Fibroblast of lung (primary cell): ENCODE data around the gene LGR6. TPM values are rescaled to one million over a fixed set of nuclear protein-coding genes. Genes with fewer than 3 reads are reported as not detected.

Source experiments
- DNase-seq, 2 donors: peaks; one replicate each; pipeline versions ENCODE4 v3.0.0 to v3.0.0-alpha.2; 2010; ENCODE audit warnings: low read depth in 2 of 2
- H2AFZ ChIP-seq: 2 replicates; pipeline ENCODE4 v1.5.1; 2012; ENCODE audit warnings: low read length, control low read depth, inconsistent platforms
- H3K27ac ChIP-seq: 2 replicates; pipeline ENCODE4 v1.5.1; 2011; ENCODE audit warnings: low read length, control low read depth; ENCODE audit not compliant: insufficient read depth
- H3K27me3 ChIP-seq: 2 replicates; pipeline ENCODE4 v1.5.1; 2011; ENCODE audit warnings: mild to moderate bottlenecking, low read length; ENCODE audit not compliant: control insufficient read depth, insufficient read depth
- H3K36me3 ChIP-seq: 2 replicates; pipeline ENCODE4 v1.5.1; 2011; ENCODE audit warnings: low read length; ENCODE audit not compliant: control insufficient read depth, insufficient read depth
- H3K4me1 ChIP-seq: 2 replicates; pipeline ENCODE4 v1.5.1; 2011; ENCODE audit warnings: low read length; ENCODE audit not compliant: control insufficient read depth, insufficient read depth; ENCODE audit errors: extremely low read depth
- H3K4me2 ChIP-seq: 2 replicates; pipeline ENCODE4 v1.5.1; 2011; ENCODE audit warnings: low read length, control low read depth; ENCODE audit not compliant: insufficient read depth; ENCODE audit errors: extremely low read depth
- H3K4me3 ChIP-seq, 4 experiments: fragments of 200-600 bp in 1 of 4; sonication (generic) in 1 of 4; replicated peaks in 1 of 4; 2 replicates each; pipeline ENCODE4 v1.5.1; 2011 to 2016; ENCODE audit warnings: low read length in 4 of 4, low read depth in 3 of 4, mild to moderate bottlenecking in 3 of 4, control low read depth in 2 of 4, inconsistent platforms in 1 of 4, mixed read lengths in 1 of 4; ENCODE audit not compliant: insufficient read depth in 1 of 4; ENCODE audit errors: control extremely low read depth in 1 of 4
- H3K79me2 ChIP-seq: 2 replicates; pipeline ENCODE4 v1.5.1; 2012; ENCODE audit warnings: mild to moderate bottlenecking, low read length, inconsistent platforms; ENCODE audit not compliant: control insufficient read depth, insufficient read depth
- H3K9ac ChIP-seq: 2 replicates; pipeline ENCODE4 v1.5.1; 2011; ENCODE audit warnings: mild to moderate bottlenecking, low read length, control low read depth; ENCODE audit not compliant: insufficient read depth
- H3K9me3 ChIP-seq: 2 replicates; pipeline ENCODE4 v1.5.1; 2012; ENCODE audit warnings: low read depth, low read length; ENCODE audit not compliant: control insufficient read depth, insufficient read depth
- H4K20me1 ChIP-seq: 2 replicates; pipeline ENCODE4 v1.5.1; 2011; ENCODE audit warnings: low read length; ENCODE audit not compliant: control insufficient read depth, insufficient read depth; ENCODE audit errors: extremely low read depth
- CTCF ChIP-seq, 2 donors: IDR thresholded peaks in 1 of 2; conservative IDR thresholded peaks in 1 of 2; 1 replicate in 1 of 2; 2 replicates in 1 of 2; pipeline ENCODE4 v1.5.1; 2011 to 2012; ENCODE audit warnings: low read length in 2 of 2, control low read depth in 1 of 2, inconsistent platforms in 1 of 2, low read depth in 1 of 2, mild to moderate bottlenecking in 1 of 2
- EZH2 ChIP-seq: IDR thresholded peaks from 2 replicates; pipeline ENCODE4 v1.5.1; 2012; ENCODE audit warnings: low read length, control low read depth, mild to moderate bottlenecking; ENCODE audit errors: missing control alignments
- polyA plus RNA-seq, 2 donors: library from polyadenylated mRNA; depleted of rRNA in 1 of 2; stranded (reverse) in 1 of 2; unstranded in 1 of 2; fragments of >200 nt; gene quantifications; 2 replicates each; pipeline ENCODE4 v1.2.1, GENCODE V29; 2011 to 2012; ENCODE audit warnings: missing spikeins in 1 of 2
- total RNA-seq: library from RNA; depleted of rRNA; stranded (reverse); fragments of >200 nt; gene quantifications from 2 replicates; pipeline ENCODE4 v1.2.1, GENCODE V29; 2014

The LGR6 gene
- total and polyA plus RNA-seq, 2 donors (not counting 1 experiment from before 2014, with no cell fraction given) = 0.02 TPM; not detected in 1

- Histone ChIP-seq H2AFZ (no peak overlapping the region), H3K27me3 (peaks cover 48% of the 10 kb centered on the region), H3K4me2 (no peak overlapping the region), H3K9me3 (no peaks in the 10 kb centered on the region), H3K36me3 (no peaks in the 10 kb centered on the region), H3K4me1 (no peaks in the 10 kb centered on the region), H3K9ac (no peak overlapping the region), H3K27ac (no peak overlapping the region), H3K4me3 (no peak overlapping the region), H4K20me1 (no peaks in the 10 kb centered on the region), H3K79me2 (no peaks in the 10 kb centered on the region)
- TF ChIP-seq CTCF (conservative IDR thresholded peaks at IDR 0.05 in 1 of 2, IDR thresholded peaks at IDR 0.05 in 1 of 2; ENCODE audit: low read depth in 1 of 2, low read length in 2 of 2) = no peak
- no peak for TF ChIP-seq EZH2
- DNase-seq = no peak
Observed at GRCh38 chr1:202268032-202268431, 74.4 kb downstream of the LGR6 start.

GRCh38 chr1:202268817-202269216 lies 75.2 kb downstream of the LGR6 start:
- no peaks in the 10 kb centered on the region for H3K9me3 ChIP-seq
- TF ChIP-seq EZH2 (no peak), CTCF (conservative IDR thresholded peaks at IDR 0.05 in 1 of 2, IDR thresholded peaks at IDR 0.05 in 1 of 2; ENCODE audit: low read depth in 1 of 2, low read length in 2 of 2) (no peak)
- no peak overlapping the region for H2AFZ ChIP-seq
- H3K27me3 ChIP-seq = peaks cover 43% of the 10 kb centered on the region
- no peak overlapping the region for H3K9ac ChIP-seq
- H4K20me1 ChIP-seq = no peaks in the 10 kb centered on the region
- H3K36me3 ChIP-seq = no peaks in the 10 kb centered on the region
- no peaks in the 10 kb centered on the region for H3K79me2 ChIP-seq
- no peak overlapping the region for H3K4me2 ChIP-seq
- H3K4me1 ChIP-seq = no peaks in the 10 kb centered on the region
- no peak overlapping the region for H3K4me3 ChIP-seq
- DNase-seq = no peak
- H3K27ac ChIP-seq = no peak overlapping the region

GRCh38 chr1:202270871-202271326 lies 77.3 kb downstream of the LGR6 start:
- no peak overlapping the region for H3K27ac ChIP-seq
- no peak overlapping the region for H3K4me3 ChIP-seq
- H3K4me1 ChIP-seq = no peaks in the 10 kb centered on the region
- H3K9me3 ChIP-seq = no peaks in the 10 kb centered on the region
- TF ChIP-seq CTCF (conservative IDR thresholded peaks at IDR 0.05 in 1 of 2, IDR thresholded peaks at IDR 0.05 in 1 of 2; ENCODE audit: low read depth in 1 of 2, low read length in 2 of 2) (no peak), EZH2 (no peak)
- no peak overlapping the region for H3K9ac ChIP-seq
- H2AFZ ChIP-seq = no peak overlapping the region
- H3K4me2 ChIP-seq = no peak overlapping the region
- H3K79me2 ChIP-seq = no peaks in the 10 kb centered on the region
- H3K27me3 ChIP-seq = peaks cover 32% of the 10 kb centered on the region
- H4K20me1 ChIP-seq = no peaks in the 10 kb centered on the region
- no peaks in the 10 kb centered on the region for H3K36me3 ChIP-seq
- DNase-seq = no peak
